HG02852 (cell line): ENCODE measurements around the gene NSA2.

ENCODE experiments used
- ATAC-seq: cut with Tn5 transposase; IDR thresholded peaks from one replicate; pipeline ENCODE4 v1.9.1; 2021; ENCODE audit warnings: mild to moderate bottlenecking, moderate library complexity; ENCODE audit not compliant: unreplicated experiment

Gene NSA2

DNA sequence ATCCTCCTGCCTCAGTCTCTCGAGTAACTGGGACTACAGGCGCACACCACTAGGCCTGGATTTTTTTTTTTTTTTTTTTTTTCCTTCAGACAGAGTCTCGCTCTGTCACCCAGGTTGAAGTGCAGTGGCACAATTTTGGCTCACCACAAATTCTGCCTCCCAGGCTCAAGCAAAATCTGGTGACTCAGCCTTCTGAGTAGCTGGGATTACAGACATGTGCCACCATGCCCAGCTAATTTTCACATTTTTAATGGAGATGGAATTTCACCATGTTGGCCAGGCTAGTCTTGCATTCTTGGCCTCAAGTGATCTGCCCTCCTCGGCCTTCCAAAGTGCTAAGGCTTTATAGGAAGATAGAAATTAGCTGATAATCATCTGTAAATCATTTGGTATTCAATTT, 43.9 kb downstream of the NSA2 start:
- no peak for ATAC-seq

GRCh38 chr5:74816875-74817274, 49.8 kb downstream of the NSA2 start:
- ATAC-seq: no peak

DNA sequence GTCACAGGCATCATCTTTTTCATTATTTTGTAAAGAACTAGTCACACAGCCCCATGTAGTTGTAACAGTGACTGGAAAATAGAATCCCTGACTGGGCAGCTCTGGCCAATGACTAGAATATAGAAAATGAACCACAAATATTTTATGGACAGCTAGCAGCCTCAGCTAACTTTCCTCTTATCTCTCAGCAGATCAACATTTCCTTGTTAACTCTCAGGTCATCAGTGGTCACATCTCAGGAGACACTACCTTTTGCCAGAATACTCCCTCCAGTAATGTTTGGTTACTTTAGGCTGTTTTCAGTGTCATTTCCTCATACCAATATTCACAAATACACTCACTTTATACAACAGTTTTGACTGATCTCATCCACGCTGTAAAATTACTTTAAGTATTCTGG, 55.2 kb downstream of the NSA2 start:
- ATAC-seq: no peak

GRCh38 chr5:74829413-74829812, 62.4 kb downstream of the NSA2 start:
- ATAC-seq: no peak
